ENCODE data around the gene LACRT.

DNA sequence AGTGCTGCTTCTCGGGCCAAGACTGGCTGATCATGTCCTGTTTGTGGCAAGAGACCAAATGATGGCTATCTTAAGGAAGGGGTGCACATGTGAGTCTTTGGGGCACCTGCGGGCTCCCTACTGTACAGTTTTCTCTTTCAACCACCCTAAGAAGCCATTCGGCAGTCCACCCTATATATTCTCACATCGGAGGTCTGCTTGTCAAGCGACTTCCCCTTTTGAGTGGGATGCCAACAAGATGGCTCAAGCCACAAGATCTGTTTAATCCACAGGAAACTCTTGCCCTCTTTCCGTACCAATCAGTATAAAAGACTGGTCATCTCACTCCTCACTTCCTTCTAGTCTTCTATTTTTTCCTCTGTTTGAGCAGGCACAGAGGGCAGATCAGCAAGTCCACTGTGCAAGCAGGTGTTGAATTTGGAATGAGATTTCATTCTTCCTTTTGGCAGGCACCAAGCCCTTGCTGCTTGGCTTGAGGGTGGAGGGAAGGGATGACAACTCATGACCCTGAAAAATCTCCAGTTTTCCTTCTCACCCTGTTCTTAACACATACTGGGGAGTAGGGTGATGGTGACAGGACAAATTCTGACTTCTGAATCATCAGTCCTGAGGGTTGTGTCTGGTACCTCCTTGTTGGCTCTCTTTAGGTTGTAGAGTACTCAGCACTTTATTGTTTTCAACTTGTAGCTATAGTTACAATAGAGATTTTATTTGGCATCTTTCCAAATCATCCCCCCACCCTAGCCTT lies 17.6 kb downstream of the LACRT start:
- TF ChIP-seq, protein P1, sequence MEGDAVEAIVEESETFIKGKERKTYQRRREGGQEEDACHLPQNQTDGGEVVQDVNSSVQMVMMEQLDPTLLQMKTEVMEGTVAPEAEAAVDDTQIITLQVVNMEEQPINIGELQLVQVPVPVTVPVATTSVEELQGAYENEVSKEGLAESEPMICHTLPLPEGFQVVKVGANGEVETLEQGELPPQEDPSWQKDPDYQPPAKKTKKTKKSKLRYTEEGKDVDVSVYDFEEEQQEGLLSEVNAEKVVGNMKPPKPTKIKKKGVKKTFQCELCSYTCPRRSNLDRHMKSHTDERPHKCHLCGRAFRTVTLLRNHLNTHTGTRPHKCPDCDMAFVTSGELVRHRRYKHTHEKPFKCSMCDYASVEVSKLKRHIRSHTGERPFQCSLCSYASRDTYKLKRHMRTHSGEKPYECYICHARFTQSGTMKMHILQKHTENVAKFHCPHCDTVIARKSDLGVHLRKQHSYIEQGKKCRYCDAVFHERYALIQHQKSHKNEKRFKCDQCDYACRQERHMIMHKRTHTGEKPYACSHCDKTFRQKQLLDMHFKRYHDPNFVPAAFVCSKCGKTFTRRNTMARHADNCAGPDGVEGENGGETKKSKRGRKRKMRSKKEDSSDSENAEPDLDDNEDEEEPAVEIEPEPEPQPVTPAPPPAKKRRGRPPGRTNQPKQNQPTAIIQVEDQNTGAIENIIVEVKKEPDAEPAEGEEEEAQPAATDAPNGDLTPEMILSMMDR (conservative IDR thresholded peaks at IDR 0.05; ENCODE audit: low read length), result no peak
- no peak for TF ChIP-seq EZH2phosphoT487 (IDR thresholded peaks at IDR 0.05; ENCODE audit: borderline replicate concordance)
